Activated CD4-positive, alpha-beta T cell treated with anti-CD3 and anti-CD28 coated beads, Interleukin-2, Interleukin-4, amounts not matched to agents 100 ng/mL and 50 ng/mL, durations not matched to agents 16 hours and 8 hours (primary cell): ENCODE results near the gene RAB6D.
"Not testable (repeated sequence)": the region's sequence is repeated elsewhere in the genome, so short reads cannot be mapped to it uniquely, and the experiment has no call there.

Experiments used
- DNase-seq: peaks from one replicate; pipeline ENCODE4 v3.0.0-alpha.2; 2020; ENCODE audit warnings: low spot score

The RAB6D gene

DNA sequence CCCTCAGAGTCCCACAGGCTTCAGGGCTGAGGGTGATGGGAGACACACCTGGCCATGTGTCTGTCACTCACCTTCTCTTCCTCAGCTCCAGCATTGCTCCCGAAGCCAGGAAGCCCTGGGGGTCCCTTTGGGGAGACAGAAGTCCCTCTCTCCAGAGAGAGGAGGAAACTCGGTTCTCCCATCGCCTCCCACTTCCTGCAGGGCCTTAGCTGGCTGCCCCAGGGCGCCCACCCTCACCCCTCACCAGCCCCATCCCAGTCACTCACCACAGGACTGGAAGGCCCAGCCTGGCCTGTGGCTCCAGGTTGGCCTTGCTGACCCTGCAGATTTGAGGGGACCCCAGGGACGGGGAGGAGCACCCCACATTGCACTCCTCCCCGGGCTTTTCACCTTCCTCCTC is 2.7 kb upstream of the RAB6D start:
- DNase-seq = no peak

DNA sequence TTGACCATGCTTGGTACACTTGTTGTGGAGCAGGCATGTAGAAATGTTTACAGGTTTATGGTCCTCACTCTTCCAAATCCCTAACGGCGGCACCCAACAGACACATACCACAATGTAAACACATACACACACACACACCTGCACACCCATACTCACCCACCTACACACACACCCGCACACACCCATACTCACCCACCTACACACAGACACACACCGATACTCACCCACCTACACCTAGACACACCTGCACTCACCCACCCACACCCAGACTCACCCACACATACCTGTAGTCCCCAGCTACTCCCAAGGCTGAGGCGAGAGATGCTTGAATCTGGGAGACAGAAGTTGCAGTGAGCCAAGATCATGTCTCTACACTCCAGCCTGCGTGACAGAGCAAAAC is 1.5 kb upstream of the RAB6D start:
- DNase-seq = no peak

DNA sequence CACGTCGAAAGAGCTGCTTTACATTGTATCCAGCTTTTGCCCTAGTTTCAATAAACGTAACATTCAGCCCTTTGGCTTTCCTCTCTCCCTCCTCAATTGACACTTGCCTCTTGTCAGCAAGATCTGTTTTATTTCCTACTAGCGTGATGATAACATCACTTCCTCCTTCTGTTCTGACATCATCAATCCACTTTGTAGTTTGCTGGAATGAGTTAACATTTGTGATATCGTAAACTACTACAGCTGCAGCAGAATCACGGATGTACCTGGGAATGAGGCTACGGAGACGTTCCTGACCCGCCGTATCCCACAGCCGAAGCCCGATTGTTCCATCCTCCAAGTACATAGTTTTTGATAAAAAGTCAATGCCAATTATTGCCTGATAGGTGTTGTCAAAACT is 755 bp downstream of the RAB6D start:
- DNase-seq = not testable (repeated sequence)

DNA sequence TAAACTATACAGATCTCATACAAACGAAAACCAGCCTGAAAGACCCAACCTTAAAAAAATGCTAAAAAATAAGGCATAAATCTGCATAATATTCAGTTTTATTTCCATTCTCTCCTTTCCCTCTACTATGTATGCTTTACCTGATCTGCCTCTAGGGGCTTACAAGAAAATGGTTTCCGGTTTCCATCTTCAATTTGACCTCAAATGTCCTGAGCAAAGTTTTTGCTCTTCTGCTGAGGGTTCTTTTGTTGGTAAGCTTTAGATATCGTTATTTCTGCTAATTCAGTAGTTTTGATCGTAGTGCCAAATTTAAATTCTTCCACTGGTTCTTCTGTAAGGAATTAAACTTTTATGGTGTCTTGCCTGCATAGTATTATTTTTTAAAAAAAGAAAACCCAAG is 2.2 kb downstream of the RAB6D start:
- DNase-seq = not testable (repeated sequence)

DNA sequence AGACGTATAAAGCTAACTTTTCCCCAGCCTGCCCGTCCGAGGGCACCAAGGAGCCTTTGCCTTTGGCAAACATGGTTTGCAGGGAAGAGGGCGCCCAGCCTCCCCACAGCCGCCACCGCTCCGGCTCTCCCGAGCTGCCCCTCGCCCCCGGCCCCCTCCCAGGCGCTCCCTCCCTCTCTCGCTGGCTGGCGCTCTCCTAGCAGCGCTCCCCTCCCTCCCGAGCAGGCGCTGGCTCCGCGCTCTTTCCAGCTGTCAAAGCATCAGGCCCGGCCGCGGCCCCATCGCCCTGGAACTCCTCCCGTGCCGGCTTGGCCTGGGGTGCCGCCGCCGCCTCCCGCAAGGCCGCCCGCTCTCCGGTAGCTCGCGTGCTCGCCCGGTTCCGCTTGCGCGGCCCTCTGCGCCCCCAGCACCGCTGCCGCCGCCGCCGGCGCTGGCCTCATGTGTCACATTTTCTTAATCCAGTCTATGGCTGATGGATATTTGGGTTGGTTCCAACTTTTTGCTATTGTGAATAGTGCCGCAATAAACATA is 10.7 kb downstream of the RAB6D start:
- not testable (repeated sequence) for DNase-seq

DNA sequence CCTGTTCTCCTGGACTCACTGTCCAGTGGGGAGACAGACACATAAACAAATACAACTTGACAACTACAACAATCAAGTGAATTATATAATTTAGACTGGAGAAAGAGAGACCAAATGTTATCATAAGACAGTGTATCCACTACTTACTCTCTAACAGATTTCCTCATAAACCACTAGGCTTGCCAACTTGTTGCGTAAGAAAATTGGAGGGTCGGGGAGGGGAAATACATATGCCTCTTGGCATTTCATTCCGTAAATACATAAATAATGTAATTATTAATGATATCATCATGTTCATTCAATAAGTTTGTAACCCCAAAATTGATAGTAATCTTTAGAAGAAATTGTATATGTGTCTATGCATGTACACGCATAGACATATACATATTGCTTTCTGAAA is 14.9 kb downstream of the RAB6D start:
- no peak for DNase-seq

DNA sequence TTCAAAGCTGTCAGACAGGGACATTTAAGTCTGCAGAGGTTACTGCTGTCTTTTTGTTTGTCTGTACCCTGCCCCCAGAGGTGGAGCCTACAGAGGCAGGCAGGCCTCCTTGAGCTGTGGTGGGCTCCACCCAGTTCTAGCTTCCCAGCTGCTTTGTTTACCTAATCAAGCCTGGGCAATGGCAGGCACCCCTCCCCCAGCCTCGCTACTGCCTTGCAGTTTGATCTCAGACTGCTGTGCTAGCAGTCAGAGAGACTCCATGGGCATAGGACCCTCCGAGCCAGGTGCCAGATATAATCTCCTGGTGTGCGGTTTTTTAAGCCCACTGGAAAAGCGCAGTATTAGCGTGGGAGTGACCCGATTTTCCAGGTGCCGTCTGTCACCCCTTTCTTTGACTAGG is 16.9 kb downstream of the RAB6D start:
- not testable (repeated sequence) for DNase-seq

DNA sequence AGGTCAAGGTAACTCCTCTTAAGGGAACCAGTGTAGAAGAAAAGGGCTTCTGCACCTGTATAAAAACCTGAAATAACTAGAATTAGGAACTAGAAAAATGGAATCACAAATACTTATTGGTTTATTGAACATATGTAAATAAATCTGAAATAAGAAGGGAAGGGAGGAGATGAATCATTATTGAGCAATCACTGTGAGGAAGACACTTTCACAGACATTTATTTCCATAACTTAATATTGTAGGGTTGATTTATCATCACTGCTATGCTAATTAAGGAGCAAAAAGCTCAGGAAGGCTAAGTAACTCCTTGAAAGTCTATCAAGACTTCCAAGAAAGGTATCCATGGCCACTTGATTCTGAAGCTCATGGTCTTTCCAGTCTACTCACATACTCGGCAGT is 24.7 kb downstream of the RAB6D start:
- DNase-seq = not testable (repeated sequence)

DNA sequence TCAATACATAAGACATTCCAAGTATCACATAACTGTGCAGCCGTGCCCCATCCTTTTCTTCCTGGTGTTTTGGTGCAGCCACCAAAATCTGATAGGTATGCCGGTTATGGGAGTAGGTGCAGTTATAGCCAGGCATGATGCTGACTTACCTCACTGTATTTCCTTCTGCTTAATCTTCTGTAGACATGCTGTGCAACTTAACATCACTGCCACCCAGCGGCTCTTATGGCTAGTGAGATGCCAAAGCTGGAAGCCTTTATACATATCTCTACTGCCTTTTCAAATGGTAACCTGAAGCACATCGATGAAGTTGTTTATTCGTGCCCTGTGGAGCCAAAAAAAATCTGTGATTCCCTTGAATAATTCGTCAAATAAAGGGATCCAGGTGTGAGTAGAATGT is 28.6 kb downstream of the RAB6D start:
- DNase-seq = peak; percentile 8

DNA sequence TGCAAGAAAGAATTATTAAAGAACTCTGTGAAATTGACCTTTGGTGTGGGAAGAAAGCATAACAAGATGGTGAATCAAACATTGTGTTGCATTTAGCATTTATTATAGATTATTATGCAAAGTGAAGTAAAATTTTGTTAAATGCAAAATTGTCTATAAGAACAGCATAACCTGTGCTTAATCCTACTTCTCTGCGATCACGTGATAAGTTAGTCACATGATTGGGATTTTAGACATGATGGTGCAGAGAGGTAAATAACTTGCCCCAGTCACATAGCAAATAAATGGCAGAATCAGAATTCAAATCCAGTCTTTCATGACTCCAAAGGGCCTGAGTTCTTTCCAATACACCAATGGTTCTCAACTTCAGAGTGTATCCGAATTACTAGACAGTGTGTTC is 31.3 kb downstream of the RAB6D start:
- not testable (repeated sequence) for DNase-seq

DNA sequence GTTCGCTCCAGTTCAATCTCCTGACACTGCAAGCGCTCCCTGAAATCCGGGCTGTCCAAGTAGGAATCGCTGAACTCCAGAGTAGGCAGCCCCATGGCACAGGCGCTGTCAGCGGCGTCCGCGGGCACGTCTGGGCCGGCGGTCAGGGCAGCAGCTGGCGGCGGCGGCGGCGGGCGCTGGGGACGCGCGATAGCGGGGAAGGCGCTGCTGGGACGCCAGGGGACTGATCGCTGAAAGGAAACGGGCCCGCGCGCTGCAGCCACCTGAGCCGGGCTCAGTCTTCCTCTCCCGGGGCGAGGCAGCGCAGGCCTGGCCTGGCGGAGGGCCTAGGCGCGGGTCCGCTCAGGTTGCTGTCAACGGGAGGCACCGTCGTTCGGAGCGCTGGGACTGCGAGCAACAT is 33.0 kb downstream of the RAB6D start:
- DNase-seq = not testable (repeated sequence)

DNA sequence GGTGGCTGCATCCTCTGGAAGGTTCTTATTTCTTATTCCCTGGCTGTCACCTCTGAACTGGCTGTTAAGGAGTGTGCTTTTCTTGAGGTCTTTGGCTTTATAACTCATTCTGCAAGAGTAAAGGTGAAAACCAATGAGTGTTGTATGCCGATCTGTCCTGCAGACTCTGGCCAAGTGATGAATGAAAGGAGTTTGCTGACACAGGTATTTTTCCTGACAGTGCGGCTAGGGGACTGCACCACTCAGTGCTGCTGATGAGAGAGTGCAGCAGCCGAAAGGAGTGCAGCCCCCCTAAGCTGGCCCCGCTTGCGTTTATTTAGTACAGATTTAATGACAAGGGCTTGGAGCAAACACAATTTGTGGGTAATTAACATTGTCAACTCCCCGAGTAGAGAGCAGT is 41.8 kb downstream of the RAB6D start:
- no peak for DNase-seq

DNA sequence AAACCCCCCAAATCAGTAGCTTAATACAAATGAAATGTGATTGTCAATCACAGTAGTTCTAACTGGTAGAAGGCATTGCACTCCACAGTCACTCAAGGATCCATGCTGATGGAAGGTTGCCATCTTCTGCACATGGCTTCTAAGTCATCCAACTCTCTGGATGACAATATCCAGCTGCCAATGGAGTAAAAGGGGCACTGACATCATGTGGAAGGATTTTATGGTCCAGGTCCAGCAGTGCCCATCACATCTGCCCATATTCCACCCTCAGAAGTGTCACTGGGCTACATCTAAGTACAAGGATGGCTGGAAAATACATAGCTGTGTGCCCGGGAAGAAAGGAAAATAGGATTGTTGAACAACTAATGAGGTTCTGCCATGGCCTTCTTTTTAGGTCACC is 42.6 kb downstream of the RAB6D start:
- not testable (repeated sequence) for DNase-seq

DNA sequence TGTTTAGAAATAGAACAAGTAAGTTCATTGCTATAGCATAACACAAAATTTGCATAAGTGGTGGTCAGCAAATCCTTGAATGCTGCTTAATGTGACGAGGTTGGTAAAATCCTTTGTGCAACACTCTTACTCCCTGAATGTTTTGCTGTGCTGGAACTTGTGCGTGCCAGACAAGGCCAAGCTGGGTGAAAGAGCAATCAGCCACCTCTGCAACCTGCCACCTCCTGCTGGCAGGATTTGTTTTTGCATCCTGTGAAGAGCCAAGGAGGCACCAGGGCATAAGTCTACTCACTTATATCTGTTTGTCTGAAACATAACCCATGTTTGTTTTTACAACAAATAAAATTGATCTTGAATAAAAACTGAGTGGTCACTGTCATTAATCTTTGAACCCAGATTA is 53.0 kb downstream of the RAB6D start:
- not testable (repeated sequence) for DNase-seq
